NK-92 (cell line): ENCODE results near the gene CIDEC.
"Not testable (repeated sequence)": the region's sequence is repeated elsewhere in the genome, so short reads cannot be mapped to it uniquely, and the experiment has no call there.

ENCODE experiments used
- DNase-seq: peaks from one replicate; lab custom pipeline; 2025; ENCODE audit not compliant: unreplicated experiment; lab: John Stamatoyannopoulos, UW

Gene CIDEC

DNA sequence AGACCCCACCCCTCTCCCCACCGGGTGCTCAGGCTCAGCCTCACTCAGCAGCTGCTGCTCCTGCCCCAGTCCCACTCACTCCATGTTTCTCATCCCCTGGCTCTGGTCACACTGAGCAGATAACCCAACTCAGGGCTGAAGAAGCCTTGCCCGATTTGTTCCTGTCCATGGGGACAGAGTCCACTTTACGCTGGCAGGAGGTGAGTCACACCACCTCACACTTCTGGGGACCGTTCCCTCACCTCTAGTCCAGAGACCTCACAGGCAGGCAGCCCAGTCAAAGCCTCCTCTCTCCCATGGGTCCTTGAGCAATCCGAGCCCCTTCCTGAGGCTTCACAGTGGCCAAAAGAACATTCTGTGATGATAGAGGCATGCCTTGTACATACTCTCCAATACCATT lies 1.4 kb downstream of the CIDEC start:
- DNase-seq = no peak

- no peak for DNase-seq
Observed at GRCh38 chr3:9876991-9877390, 3.1 kb downstream of the CIDEC start.

DNA sequence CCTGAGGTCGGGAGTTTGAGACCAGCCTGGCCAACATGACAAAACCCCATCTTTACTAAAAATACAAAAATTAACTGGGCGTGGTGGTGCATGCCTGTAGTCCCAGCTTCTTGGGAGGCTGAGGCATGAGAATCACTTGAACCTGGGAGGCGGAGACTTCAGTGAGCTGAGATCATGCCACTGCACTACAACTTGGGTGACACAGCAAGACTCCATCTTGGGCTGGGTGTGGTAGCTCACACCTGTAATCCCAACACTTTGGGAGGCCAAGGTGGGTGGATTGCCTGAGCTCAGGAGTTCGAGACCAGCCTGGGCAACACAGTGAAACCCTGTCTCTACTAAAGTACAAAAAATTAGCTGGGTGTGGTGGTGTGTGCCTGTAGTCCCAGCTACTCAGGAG lies 3.8 kb downstream of the CIDEC start:
- DNase-seq = not testable (repeated sequence)

- DNase-seq = no peak
Observed at GRCh38 chr3:9875448-9875847, 4.6 kb downstream of the CIDEC start.

GRCh38 chr3:9872067-9872466 lies 8.0 kb downstream of the CIDEC start:
- not testable (repeated sequence) for DNase-seq

GRCh38 chr3:9870978-9871377 lies 9.1 kb downstream of the CIDEC start:
- no peak for DNase-seq

- no peak for DNase-seq
Observed at GRCh38 chr3:9869955-9870354, 10.1 kb downstream of the CIDEC start.

DNA sequence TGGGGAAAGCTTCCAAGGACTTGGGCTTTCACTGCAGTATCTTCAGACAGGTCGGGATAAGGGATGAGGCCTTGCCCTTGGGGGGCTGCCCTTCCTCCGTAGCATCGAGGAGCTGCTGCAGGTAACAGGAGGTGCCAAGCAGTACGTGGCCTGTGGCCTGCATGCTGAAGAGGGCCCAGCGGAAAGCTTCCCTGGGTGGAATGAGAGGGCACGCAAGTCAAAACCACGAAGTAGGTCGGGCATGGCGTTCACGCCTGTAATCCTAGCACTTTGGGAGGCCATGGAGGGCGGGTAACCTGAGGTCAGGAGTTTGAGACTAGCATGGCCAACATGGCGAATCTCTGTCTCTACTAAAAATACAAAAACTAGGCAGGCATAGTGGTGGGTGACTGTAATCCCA lies 12.9 kb downstream of the CIDEC start:
- DNase-seq = no peak

- DNase-seq = no peak
Observed at GRCh38 chr3:9866639-9867038, 13.4 kb downstream of the CIDEC start.

DNA sequence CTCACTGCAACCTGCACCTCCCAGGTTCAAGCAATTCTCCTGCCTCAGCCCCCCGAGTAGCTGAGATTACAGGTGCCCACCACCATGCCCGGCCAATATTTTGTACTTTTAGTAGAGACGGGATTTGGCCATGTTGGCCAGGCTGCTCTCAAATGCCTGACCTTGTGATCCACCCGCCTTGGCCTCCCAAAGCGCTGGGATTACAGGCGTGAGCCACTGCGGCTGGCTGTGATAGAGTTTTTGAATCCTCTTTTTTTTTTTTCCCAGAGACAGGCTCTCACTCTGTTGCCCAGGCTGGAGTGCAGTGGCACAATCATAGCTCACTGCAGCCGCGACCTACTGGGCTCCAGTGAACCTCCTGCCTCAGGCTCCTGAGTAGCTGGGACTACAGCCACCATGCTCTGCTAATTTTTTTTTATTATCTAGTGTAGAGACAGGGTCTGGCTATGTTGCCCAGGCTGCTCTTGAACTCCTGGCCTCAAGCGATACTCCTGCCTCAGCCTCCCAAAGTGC lies 14.9 kb downstream of the CIDEC start:
- not testable (repeated sequence) for DNase-seq

GRCh38 chr3:9864200-9864927 lies 15.7 kb downstream of the CIDEC start:
- no peak for DNase-seq

- no peak for DNase-seq
Observed at GRCh38 chr3:9863058-9863772, 16.8 kb downstream of the CIDEC start.

- DNase-seq = no peak
Observed at GRCh38 chr3:9862391-9863057, 17.5 kb downstream of the CIDEC start.

GRCh38 chr3:9861626-9862130 lies 18.4 kb downstream of the CIDEC start:
- DNase-seq = no peak

- DNase-seq = no peak
Observed at GRCh38 chr3:9861201-9861600, 18.9 kb downstream of the CIDEC start.

- DNase-seq = no peak
Observed at GRCh38 chr3:9859530-9860025, 20.5 kb downstream of the CIDEC start.

DNA sequence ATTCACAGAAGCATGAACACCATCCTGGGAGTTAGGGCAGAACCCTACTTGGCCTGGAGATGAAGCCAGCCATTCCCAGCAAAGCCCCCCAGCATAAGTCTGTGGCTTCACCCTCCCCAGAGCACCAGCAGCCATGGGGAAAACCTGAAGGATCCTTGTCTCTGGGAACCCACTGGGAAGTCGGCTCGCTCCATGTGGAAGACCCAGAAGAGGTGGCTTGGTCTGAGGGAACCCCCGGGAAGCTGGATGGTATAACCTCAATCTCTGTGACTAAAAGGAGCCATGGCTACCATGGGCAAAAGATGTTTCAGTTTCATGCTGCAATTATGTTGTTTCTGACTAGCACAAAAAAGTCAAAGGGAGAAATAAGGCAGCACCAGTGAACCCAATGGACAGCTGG lies 24.5 kb downstream of the CIDEC start:
- no peak for DNase-seq

DNA sequence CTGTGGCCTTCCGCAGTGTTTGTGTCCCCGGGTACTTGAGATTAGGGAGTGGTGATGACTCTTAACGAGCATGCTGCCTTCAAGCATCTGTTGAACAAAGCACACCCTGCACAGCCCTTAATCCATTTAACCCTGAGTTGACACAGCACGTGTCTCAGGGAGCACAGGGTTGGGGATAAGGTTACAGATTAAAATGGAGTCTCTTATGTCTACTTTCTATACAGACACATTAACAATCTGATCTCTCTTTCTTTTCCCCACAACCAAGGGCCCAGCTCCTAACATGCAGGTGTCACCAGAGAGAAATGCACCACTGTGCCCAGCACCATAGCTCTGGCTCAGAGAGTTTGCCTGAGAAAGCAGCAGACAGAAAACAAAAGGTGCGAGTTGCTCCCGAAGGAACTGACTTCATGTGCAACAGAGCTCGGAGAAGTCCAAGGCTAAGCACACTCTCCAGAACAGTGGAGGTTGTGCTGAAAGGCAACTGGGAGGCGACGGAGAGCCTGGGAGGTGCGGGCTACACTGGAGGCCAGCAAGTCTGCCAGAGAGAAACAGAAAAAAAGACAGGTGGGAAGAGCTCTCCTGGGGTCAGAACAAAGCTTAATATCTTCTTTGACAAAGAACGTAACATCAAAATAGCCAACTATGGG lies 25.6 kb downstream of the CIDEC start:
- DNase-seq = not testable (repeated sequence)

GRCh38 chr3:9852528-9852927 lies 27.5 kb downstream of the CIDEC start:
- no peak for DNase-seq

- DNase-seq = not testable (repeated sequence)
Observed at GRCh38 chr3:9851926-9852325, 28.1 kb downstream of the CIDEC start.

DNA sequence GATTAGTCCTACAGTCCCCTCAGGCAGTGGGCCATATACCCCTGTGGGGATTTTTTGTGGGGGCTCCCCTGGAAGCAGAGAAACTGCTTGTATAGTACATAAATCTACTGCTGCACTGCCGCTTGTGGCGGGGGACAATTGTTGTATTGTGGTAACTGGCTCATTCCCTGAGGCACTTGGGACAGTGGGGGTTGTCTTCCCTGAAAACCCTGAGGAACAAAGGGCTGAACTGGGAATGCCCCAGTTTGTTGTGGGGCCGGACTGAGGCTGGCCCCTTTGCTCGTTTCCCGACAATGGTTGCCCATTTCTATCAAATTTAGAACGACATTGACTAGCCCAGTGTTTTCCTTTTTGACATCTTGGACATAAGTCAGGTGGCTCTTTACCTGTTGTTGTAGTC lies 28.7 kb downstream of the CIDEC start:
- DNase-seq = not testable (repeated sequence)
